Measurements from ENCODE around the gene DYRK1A. TPM values are rescaled to one million over a fixed set of nuclear protein-coding genes. Genes with fewer than 3 reads are reported as not detected.

DYRK1A gene
- total and polyA plus RNA-seq, 10 of the 15 experiments (the other 5 are each of a cell fraction or from before 2014, with no cell fraction given), result 2.4 to 68.6 (median 30.7) TPM

DNA sequence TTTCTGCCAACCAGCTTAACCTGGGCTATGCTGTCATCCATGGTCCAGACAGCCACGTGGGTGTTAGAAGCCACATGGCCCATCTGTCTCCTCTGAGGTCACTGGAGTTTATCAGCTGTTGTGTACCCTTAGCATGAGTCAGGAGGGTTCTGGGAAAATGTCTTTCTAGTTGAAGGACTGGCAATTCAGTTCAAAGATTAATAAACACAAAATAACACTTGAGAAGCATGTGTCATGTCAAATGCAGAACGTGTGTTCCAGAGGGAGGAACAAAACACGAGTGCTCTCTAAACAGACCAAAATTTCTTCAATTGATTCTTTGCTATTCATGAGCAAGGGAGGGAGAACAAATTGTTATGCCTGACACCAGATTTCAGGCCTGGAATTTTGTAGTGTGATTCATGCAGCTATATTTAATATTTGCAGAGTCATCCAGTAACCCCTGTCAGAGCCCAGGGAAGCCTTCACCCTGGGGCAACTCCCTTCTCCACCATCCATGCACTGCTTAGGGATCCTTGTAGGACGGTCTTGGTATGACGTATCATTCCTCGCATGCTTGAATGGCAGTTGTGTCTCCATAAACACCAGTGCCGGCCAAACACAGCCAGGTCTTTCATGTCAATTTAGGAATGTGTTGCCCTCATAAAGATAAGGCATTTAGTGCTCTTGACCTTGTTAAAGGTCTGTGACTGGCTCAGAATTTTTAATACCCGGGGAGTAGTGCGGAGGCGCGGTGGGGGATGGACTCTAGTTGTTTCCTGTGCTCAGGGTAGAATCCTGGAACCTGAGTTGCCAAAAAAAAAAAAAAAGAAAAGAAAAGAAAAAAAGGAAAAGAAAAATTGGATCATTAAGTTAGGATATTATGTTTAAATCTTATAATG lies 27.7 kb upstream of the DYRK1A start (continued):
- TF ChIP-seq USF1 (IDR thresholded peaks at IDR 0.05; ENCODE audit: borderline replicate concordance, extremely low read length, insufficient read depth, low read depth, low read length) (no peak), CEBPB (IDR thresholded peaks at IDR 0.05; ENCODE audit: borderline replicate concordance in 1 of 2, low read depth in 2 of 2, low read length in 2 of 2) (no peak), SIX5 (IDR thresholded peaks at IDR 0.05; ENCODE audit: low read depth, low read length, severe bottlenecking) (no peak), SIN3A (IDR thresholded peaks at IDR 0.05; ENCODE audit: low read depth, low read length) (no peak)

DNA sequence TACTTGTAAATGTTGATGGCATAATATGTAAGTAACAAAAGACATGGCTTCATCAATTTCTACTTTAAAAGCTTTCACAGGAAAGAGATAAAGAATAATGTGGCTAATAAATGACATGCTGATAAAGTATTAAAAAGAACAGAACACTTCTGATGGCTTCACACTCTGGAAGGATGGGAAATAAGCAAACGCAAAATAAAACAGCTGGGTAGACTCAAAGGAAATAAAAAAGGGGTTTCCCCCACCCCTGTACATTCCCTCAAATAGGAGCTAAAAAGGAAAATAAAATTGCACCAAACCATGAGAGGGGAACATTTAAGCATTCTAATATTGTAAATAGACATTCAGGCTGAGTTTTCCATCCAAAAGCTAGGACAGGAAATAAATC lies 27.0 kb upstream of the DYRK1A start:
- H3K36me3 ChIP-seq (ENCODE audit: control insufficient read depth in 2 of 2, insufficient read depth in 2 of 2, low read length in 1 of 2), result no peaks in the 10 kb centered on the region
- CTCF ChIA-PET, result no interaction called here
- H3K4me3 ChIP-seq, result no peak overlapping the region
- H3K4me1 ChIP-seq (ENCODE audit: control insufficient read depth, insufficient read depth, low read length), result no peaks in the 10 kb centered on the region
- no peak for DNase-seq (ENCODE audit: low read depth, low spot score)
- ATAC-seq, result no peak
- H2AFZ ChIP-seq (ENCODE audit: control insufficient read depth, low read depth, low read length), result no peak overlapping the region
- H4K20me1 ChIP-seq (ENCODE audit: control insufficient read depth, insufficient read depth), result no peaks in the 10 kb centered on the region
- RAD21 ChIA-PET (ENCODE audit: unreplicated experiment), result interaction anchor here (0.7 kb wide), 1 partner anchor 16 kb away, joined by 3 read pairs; no protein-coding TSS in a partner anchor
- in situ Hi-C loops (cut with MboI) (no loop called here), intact Hi-C loops (cut with micrococcal nuclease; ENCODE audit: unreplicated experiment) (no loop called here)
- no peaks in the 10 kb centered on the region for H3K9me3 ChIP-seq (replicated peaks; ENCODE audit: control insufficient read depth, insufficient read depth, low read length)
- BruUV-seq (replicated peaks), result no TSS peak
- H3K9ac ChIP-seq (ENCODE audit: control insufficient read depth, insufficient read depth, low read length), result no peak overlapping the region
- no peaks in the 10 kb centered on the region for H3K79me2 ChIP-seq (ENCODE audit: control insufficient read depth, insufficient read depth, low read length)
- POLR2A ChIA-PET, result no interaction called here
- FAIRE-seq, result no peak
- no peak overlapping the region for H3K27ac ChIP-seq (ENCODE audit: control insufficient read depth, insufficient read depth)
- no peak overlapping the region for H3K4me2 ChIP-seq (ENCODE audit: control insufficient read depth, insufficient read depth)
- H3K27me3 ChIP-seq (replicated peaks in 1 of 2; ENCODE audit: control insufficient read depth in 2 of 2, insufficient read depth in 2 of 2, low read length in 1 of 2), result no peaks in the 10 kb centered on the region
- SMC1A ChIA-PET (ENCODE audit: uncharacterized antibody, unreplicated experiment), result interaction anchor here (0.7 kb wide), 1 partner anchor 461 kb away, joined by 3 read pairs; no protein-coding TSS in a partner anchor
- WGBS (ENCODE audit: insufficient coverage, insufficient replicate concordance, low lambda C conversion rate, missing lambda C conversion rate), result 0% methylated on average over 1 of the region's 1 CpG
- no peak for TF ChIP-seq JUND (IDR thresholded peaks at IDR 0.05; ENCODE audit: low read depth, low read length)
- TF ChIP-seq RUNX3 (IDR thresholded peaks at IDR 0.05; ENCODE audit: low read length), result no peak
- TF ChIP-seq NRF1 (conservative IDR thresholded peaks at IDR 0.05; ENCODE audit: low read depth, low read length), result no peak
- no peak for TF ChIP-seq SPI1 (IDR thresholded peaks at IDR 0.05; ENCODE audit: borderline replicate concordance, insufficient read depth, low read depth, low read length)
- TF ChIP-seq NR2C2 (IDR thresholded peaks at IDR 0.05; ENCODE audit: borderline replicate concordance, control insufficient read depth, insufficient read length, low read depth), result no peak
- TF ChIP-seq TBL1XR1 (IDR thresholded peaks at IDR 0.05; ENCODE audit: low read depth, low read length), result no peak
- TF ChIP-seq TARDBP (IDR thresholded peaks at IDR 0.05; ENCODE audit: borderline replicate concordance), result no peak
- no peak for TF ChIP-seq RB1 (IDR thresholded peaks at IDR 0.05; ENCODE audit: borderline replicate concordance)
- no peak for TF ChIP-seq NR2C1 (IDR thresholded peaks at IDR 0.05)
- no peak for TF ChIP-seq HDAC6 (IDR thresholded peaks at IDR 0.05; ENCODE audit: unreplicated experiment)
- no peak for TF ChIP-seq POU2F2 (IDR thresholded peaks at IDR 0.05; ENCODE audit: borderline replicate concordance, low read depth, low read length)
- TF ChIP-seq ZNF687 (IDR thresholded peaks at IDR 0.05), result no peak
- TF ChIP-seq YBX1 (IDR thresholded peaks at IDR 0.05), result no peak
- no peak for TF ChIP-seq FOXK2 (IDR thresholded peaks at IDR 0.05)
- TF ChIP-seq CBFB (IDR thresholded peaks at IDR 0.05; ENCODE audit: low read depth), result no peak

All from GM12878 (cell line).